Measurements from ENCODE around the gene ARL4A. TPM values are rescaled to one million over a fixed set of nuclear protein-coding genes. Genes with fewer than 3 reads are reported as not detected.

ARL4A gene
- total and polyA plus RNA-seq, 2 of the 13 experiments (the other 11 are each of a cell fraction or from before 2014, with no cell fraction given): 10.8 to 25.6 TPM

DNA sequence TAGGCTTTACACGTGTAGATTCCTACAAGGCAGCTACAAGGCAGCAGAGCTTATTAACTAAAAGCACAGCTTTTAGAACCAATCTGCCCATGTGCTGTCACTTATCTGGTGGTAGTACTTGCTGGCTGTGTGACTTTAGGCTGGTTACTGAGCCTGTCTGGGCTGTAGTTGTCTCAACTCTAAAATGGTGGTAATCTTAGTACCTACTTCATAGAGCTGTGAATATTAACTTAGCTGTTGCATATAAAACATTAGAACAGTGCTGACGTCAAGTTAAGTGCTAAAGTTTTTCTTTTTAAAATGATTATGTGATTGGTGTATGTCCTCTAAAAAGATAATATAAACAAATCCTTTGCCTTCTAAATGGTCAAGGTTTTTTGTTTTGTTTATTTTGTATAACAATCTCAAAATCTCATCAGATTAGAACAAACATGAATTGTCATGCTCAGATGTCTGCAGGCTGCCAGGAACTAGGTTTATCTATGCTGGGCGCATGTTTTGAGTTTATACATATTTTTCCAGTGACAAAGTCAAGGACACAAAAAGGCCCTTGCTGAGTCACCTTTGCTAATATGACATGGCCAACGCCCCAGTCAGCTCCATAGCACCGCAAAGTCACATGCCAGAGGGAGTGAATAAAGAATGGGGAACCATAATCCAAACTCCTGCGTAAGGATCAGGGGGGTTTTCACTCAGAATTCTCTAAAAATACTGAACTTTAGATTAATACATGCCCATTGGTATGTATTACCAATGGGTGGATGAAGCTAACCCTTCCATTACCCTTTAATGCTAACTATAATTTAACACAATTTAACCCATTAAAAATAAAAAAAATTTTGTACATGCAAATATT, 39.8 kb upstream of the ARL4A start:
- DNase-seq (ENCODE audit: low spot score): peak; percentile 92
- Histone ChIP-seq H3K79me2 (ENCODE audit: insufficient read depth, low read length) (no peaks in the 10 kb centered on the region), H3K27ac (ENCODE audit: extremely low read length, insufficient read depth, low read length) (peak overlapping the region; percentile 59), H3K9me3 (ENCODE audit: low read length) (no peaks in the 10 kb centered on the region), H3K36me3 (replicated peaks in 1 of 2; ENCODE audit: control insufficient read depth in 1 of 2, insufficient read depth in 2 of 2, low read length in 2 of 2) (no peaks in the 10 kb centered on the region), H3K4me2 (ENCODE audit: low read depth, low read length) (no peak overlapping the region), H4K20me1 (ENCODE audit: insufficient read depth, low read length) (no peaks in the 10 kb centered on the region), H3K9ac (ENCODE audit: insufficient read depth, low read depth, low read length) (no peak overlapping the region), H3K27me3 (ENCODE audit: control insufficient read depth in 1 of 2, insufficient read depth in 2 of 2, low read length in 2 of 2) (no peaks in the 10 kb centered on the region), H3K4me1 (ENCODE audit: insufficient read depth, low read length) (peaks cover 49% of the 10 kb centered on the region), H2AFZ (ENCODE audit: low read length) (no peak overlapping the region), H3K4me3 (replicated peaks in 1 of 3; ENCODE audit: insufficient read depth in 1 of 3, low read depth in 2 of 3, low read length in 3 of 3) (no peak overlapping the region)
- CTCF ChIA-PET (ENCODE audit: low intra/inter-chr PET ratio, low total read pairs): no interaction called here
- intact Hi-C loops (cut with micrococcal nuclease; ENCODE audit: unreplicated experiment): loop anchor here (10.0 kb wide), 1 partner anchor 297 kb away; no protein-coding TSS in a partner anchor
- 52% methylated on average over 6 of the region's 6 CpGs for WGBS (ENCODE audit: low lambda C conversion rate)
- peak; percentile 87 for ATAC-seq
- no peak for FAIRE-seq
- no TSS peak for BruUV-seq (replicated peaks)
- in situ Hi-C loops (cut with HindIII; ENCODE audit: extremely low pct_ligation_motif_present, low pct_unique_long_range_greater_than_20kb): loop anchor here (10.0 kb wide), 1 partner anchor 297 kb away; no protein-coding TSS in a partner anchor
- POLR2A ChIA-PET: interaction anchor here (0.9 to 1.5 kb wide), 3 partner anchors 12 to 369 kb away, joined by 3 to 11 read pairs (median 7); partner anchors contain the start of gene ARL4A
- no peak for TF ChIP-seq NCOR1 (IDR thresholded peaks at IDR 0.05; ENCODE audit: borderline replicate concordance, low read length)
- TF ChIP-seq, protein P1, sequence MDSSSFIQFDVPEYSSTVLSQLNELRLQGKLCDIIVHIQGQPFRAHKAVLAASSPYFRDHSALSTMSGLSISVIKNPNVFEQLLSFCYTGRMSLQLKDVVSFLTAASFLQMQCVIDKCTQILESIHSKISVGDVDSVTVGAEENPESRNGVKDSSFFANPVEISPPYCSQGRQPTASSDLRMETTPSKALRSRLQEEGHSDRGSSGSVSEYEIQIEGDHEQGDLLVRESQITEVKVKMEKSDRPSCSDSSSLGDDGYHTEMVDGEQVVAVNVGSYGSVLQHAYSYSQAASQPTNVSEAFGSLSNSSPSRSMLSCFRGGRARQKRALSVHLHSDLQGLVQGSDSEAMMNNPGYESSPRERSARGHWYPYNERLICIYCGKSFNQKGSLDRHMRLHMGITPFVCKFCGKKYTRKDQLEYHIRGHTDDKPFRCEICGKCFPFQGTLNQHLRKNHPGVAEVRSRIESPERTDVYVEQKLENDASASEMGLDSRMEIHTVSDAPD (CRISPR knock-in tag; IDR thresholded peaks at IDR 0.05): no peak
- TF ChIP-seq GPN1 (CRISPR knock-in tag; IDR thresholded peaks at IDR 0.05; ENCODE audit: borderline replicate concordance): no peak
- TF ChIP-seq, protein P2, sequence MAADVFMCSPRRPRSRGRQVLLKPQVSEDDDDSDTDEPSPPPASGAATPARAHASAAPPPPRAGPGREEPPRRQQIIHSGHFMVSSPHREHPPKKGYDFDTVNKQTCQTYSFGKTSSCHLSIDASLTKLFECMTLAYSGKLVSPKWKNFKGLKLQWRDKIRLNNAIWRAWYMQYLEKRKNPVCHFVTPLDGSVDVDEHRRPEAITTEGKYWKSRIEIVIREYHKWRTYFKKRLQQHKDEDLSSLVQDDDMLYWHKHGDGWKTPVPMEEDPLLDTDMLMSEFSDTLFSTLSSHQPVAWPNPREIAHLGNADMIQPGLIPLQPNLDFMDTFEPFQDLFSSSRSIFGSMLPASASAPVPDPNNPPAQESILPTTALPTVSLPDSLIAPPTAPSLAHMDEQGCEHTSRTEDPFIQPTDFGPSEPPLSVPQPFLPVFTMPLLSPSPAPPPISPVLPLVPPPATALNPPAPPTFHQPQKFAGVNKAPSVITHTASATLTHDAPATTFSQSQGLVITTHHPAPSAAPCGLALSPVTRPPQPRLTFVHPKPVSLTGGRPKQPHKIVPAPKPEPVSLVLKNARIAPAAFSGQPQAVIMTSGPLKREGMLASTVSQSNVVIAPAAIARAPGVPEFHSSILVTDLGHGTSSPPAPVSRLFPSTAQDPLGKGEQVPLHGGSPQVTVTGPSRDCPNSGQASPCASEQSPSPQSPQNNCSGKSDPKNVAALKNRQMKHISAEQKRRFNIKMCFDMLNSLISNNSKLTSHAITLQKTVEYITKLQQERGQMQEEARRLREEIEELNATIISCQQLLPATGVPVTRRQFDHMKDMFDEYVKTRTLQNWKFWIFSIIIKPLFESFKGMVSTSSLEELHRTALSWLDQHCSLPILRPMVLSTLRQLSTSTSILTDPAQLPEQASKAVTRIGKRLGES (CRISPR knock-in tag; IDR thresholded peaks at IDR 0.05; ENCODE audit: borderline replicate concordance): no peak
- TF ChIP-seq MAFF (IDR thresholded peaks at IDR 0.05; ENCODE audit: low read depth, low read length): peak; percentile 48
- peak; percentile 19 for TF ChIP-seq ZFP36 (IDR thresholded peaks at IDR 0.05; ENCODE audit: borderline replicate concordance, low read depth, low read length, partially characterized antibody)
- no peak for TF ChIP-seq ZMAT3 (CRISPR knock-in tag; conservative IDR thresholded peaks at IDR 0.05)
- TF ChIP-seq FOXM1 (CRISPR knock-in tag; IDR thresholded peaks at IDR 0.05): no peak
- no peak for TF ChIP-seq ZNF10 (CRISPR knock-in tag; IDR thresholded peaks at IDR 0.05; ENCODE audit: borderline replicate concordance, low read depth)
- peak; percentile 64 for TF ChIP-seq MED1 (CRISPR knock-in tag; IDR thresholded peaks at IDR 0.05)
- TF ChIP-seq, protein P3, sequence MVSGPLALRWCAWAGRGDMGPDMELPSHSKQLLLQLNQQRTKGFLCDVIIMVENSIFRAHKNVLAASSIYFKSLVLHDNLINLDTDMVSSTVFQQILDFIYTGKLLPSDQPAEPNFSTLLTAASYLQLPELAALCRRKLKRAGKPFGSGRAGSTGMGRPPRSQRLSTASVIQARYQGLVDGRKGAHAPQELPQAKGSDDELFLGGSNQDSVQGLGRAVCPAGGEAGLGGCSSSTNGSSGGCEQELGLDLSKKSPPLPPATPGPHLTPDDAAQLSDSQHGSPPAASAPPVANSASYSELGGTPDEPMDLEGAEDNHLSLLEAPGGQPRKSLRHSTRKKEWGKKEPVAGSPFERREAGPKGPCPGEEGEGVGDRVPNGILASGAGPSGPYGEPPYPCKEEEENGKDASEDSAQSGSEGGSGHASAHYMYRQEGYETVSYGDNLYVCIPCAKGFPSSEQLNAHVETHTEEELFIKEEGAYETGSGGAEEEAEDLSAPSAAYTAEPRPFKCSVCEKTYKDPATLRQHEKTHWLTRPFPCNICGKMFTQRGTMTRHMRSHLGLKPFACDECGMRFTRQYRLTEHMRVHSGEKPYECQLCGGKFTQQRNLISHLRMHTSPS (CRISPR knock-in tag; IDR thresholded peaks at IDR 0.05; ENCODE audit: low read depth): no peak
- no peak for TF ChIP-seq ZNF235 (CRISPR knock-in tag; IDR thresholded peaks at IDR 0.05; ENCODE audit: borderline replicate concordance)
- TF ChIP-seq HNRNPL (IDR thresholded peaks at IDR 0.05; ENCODE audit: low read depth, low read length): no peak
- TF ChIP-seq, protein P4, sequence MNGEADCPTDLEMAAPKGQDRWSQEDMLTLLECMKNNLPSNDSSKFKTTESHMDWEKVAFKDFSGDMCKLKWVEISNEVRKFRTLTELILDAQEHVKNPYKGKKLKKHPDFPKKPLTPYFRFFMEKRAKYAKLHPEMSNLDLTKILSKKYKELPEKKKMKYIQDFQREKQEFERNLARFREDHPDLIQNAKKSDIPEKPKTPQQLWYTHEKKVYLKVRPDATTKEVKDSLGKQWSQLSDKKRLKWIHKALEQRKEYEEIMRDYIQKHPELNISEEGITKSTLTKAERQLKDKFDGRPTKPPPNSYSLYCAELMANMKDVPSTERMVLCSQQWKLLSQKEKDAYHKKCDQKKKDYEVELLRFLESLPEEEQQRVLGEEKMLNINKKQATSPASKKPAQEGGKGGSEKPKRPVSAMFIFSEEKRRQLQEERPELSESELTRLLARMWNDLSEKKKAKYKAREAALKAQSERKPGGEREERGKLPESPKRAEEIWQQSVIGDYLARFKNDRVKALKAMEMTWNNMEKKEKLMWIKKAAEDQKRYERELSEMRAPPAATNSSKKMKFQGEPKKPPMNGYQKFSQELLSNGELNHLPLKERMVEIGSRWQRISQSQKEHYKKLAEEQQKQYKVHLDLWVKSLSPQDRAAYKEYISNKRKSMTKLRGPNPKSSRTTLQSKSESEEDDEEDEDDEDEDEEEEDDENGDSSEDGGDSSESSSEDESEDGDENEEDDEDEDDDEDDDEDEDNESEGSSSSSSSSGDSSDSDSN (CRISPR knock-in tag; IDR thresholded peaks at IDR 0.05): no peak

Measured in HepG2 (cell line).